Subcutaneous adipose tissue (tissue), 4 donors: Measurements from ENCODE around the gene SYT8. TPM values are rescaled to one million over a fixed set of nuclear protein-coding genes. Genes with fewer than 3 reads are reported as not detected.

Experiments
- total RNA-seq, 4 donors: library from RNA; depleted of rRNA; stranded (reverse); fragments of >200 nt; gene quantifications; one replicate each; pipeline ENCODE4 v1.1.0, GENCODE V29; 2016
- TF ChIP-seq, protein P1 (sequence below): fragments of 450-650 bp; IDR thresholded peaks from one replicate; pipeline ENCODE4 v1.5.1; 2016; ENCODE audit warnings: low read depth, mild to moderate bottlenecking, control low read depth, antibody characterized with exemption, moderate library complexity

Gene SYT8
- total RNA-seq, 4 donors from 2014 or later, result not detected

DNA sequence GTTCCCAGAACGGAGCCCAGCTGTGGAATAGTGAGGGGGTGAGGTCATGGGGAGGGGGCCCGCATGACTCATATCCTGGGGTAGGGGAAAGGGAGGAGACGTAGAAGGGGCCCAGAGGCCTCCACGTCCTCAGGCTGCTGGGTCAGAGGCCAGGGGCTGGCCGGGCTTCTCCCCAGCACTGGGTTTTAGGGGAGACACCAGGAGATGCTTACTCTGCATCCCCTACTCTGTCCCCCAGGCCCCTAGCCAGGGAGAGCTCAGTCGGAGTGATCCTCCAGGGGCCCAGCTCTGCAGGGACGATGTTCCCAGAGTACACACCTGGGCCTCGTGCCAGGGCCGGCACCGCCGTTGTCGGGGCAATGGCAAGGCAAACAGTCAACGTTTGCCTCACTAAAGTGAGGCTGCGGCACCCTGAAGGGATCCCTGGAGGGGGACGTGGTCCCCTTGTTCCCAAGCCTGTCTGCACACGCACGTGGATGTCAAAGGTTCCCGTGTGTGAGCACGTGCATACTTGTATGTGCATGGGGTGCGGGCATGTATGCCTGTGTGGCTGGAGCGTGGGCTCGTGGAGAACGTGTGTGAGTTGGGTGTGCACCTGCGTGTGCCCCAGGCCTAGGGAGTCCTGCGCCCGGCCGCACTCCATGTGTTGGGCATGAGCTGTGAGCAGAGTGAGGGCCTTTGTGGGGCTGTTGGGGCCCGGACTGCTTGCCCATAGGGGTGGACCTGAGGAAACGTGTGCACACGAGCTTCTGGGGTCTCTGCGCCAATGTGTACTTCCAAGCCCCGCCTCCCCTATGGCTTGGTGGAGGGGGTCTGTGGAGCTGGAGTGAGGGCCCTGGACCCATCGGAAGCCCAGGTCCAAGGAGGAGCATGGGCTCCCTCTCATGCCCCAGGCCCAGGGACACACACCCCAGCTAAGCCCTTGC lies 42.7 kb downstream of the SYT8 start:
- TF ChIP-seq, protein P1, sequence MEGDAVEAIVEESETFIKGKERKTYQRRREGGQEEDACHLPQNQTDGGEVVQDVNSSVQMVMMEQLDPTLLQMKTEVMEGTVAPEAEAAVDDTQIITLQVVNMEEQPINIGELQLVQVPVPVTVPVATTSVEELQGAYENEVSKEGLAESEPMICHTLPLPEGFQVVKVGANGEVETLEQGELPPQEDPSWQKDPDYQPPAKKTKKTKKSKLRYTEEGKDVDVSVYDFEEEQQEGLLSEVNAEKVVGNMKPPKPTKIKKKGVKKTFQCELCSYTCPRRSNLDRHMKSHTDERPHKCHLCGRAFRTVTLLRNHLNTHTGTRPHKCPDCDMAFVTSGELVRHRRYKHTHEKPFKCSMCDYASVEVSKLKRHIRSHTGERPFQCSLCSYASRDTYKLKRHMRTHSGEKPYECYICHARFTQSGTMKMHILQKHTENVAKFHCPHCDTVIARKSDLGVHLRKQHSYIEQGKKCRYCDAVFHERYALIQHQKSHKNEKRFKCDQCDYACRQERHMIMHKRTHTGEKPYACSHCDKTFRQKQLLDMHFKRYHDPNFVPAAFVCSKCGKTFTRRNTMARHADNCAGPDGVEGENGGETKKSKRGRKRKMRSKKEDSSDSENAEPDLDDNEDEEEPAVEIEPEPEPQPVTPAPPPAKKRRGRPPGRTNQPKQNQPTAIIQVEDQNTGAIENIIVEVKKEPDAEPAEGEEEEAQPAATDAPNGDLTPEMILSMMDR, result no peak

DNA sequence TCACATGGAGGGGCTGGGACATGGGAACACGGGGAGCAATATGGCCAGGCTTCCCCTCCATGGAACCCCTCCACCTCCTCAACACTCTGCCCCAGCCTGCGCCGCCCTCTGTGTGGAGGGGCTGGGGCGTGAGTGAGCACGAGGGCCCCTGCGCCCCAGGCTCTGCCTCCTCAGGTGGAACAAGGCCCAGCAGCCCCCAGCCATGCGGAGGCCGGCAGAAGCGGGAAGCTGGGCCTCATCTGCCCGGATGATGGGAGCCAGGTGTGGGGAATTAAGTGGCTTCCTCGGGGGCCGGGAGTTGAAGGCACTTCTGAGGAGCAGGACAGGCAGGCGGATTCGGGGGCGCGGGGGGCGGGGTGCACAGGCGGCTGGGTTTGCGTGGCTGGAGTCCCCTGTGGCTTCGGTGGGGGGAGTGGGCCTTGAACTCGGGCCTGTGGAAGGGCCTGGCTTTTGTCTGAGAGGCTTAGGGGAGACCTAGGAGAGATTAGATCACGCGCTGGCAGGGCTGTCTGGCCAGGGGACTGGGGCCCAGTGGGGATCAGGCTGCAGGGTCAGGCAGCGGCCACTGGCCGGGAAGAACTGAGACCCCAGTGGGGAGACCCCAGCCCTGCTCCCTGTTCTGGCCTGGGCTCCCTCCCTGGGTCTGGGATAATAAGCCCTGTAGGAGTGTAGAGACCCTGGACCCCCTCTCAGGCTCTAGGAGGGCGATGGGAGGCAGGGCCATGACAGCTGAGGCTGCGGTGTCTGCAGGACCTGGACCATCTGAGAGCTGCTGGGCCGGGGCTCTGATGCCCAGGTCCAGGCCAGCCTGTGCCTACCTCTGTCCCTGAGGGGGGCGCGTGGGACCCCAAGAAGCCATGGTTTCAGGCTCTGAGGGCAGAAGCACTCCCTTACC lies 43.6 kb downstream of the SYT8 start:
- TF ChIP-seq, protein P1, result no peak

DNA sequence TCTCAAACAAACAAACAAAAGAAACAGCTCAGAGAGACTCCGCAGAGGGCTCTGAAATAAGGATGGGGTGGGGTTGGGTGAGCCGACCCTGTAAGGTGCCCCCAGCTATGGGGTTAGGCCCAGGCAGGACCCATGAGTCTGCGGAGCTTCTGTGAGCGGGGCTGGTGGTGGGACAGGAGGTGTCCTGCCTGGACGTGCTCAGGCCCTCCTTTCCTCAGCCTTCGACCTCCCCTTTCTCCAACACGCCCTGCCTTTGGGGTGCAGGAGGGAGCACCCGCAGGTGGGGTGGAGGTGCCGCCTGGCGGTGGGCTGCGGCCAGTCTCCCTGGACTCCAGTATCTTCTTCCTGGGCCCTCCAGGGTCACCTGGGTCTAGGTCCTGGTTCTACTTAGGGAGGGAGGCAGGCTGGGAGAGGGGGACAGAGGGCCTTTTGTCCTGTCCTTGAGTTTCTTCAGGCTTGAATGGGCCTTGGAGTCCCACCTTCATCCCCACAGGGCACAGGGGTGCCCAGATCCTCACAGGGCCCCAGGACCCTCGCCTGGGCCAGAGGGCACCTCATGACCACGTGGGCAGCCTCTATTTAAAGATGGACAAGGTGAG lies 44.7 kb downstream of the SYT8 start:
- TF ChIP-seq, protein P1, result no peak

DNA sequence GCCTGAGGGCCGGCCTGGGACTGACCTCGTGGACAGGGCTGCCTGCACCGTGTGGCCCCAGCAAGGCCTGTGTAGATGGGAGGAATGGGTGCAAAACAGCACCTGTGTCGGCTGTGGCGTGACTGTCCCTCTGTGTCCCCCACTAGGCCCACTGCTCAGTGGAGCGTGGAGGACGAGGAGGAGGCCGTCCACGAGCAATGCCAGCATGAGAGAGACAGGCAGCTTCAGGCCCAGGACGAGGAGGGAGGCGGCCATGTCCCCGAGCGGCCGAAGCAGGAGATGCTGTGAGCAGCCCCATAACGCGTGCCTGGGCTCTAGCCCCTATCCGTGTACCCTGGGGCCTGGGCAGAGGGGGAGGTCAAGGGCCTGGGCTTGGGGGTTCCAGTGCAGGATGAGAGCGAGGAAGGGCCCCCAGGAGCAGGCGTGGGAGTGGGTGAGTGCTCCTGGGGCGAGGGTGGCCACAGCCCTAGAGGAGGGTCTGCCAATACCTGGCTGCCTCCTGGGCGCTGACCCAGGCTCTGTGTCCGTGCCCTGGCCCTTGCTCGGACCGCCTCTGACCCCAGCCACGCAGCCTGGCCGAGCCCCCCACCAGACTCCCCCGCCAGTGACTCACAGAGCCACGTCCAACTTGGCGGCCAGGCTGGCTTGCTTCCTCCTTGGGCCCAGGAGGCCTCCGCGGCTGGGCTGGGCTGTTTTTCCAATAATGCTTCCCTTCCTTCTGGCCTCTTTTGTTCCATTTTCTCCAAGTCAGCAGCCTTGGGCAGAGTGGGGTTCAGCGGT lies 45.3 kb downstream of the SYT8 start:
- TF ChIP-seq, protein P1, result no peak

DNA sequence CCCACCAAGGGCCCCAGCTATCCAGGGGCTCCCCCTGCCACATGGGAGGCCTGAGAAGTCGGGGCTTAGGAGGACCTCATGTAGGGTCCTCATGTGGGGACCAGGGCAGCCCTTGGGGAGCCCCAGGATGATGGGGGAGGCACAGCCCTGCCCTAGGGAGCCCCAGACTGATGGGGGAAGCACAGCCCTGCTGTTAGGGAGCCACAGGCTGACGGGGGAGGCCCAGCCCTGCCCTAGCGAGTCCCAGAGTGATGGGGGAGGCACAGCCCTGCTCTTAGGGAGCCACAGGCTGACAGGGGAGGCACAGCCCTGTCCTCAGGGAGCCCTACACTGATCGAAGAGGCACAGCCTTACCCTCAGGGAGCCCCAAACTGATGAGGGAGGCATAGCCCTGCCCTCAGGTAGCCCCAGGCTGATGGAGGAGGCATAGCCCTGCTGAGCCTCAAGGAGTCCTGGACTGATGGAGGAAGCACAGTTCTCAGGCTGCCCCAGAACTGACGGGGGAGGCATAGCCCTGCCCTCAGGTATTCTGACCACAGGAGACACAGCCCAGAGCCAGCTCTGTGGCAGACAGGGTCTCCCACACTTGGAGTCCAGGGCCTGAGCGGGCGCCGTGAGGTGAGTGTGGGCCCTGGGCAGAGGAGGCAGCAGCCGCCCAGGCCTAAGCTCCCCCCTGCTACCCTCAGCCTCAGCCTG lies 46.1 kb downstream of the SYT8 start:
- TF ChIP-seq, protein P1, result no peak

DNA sequence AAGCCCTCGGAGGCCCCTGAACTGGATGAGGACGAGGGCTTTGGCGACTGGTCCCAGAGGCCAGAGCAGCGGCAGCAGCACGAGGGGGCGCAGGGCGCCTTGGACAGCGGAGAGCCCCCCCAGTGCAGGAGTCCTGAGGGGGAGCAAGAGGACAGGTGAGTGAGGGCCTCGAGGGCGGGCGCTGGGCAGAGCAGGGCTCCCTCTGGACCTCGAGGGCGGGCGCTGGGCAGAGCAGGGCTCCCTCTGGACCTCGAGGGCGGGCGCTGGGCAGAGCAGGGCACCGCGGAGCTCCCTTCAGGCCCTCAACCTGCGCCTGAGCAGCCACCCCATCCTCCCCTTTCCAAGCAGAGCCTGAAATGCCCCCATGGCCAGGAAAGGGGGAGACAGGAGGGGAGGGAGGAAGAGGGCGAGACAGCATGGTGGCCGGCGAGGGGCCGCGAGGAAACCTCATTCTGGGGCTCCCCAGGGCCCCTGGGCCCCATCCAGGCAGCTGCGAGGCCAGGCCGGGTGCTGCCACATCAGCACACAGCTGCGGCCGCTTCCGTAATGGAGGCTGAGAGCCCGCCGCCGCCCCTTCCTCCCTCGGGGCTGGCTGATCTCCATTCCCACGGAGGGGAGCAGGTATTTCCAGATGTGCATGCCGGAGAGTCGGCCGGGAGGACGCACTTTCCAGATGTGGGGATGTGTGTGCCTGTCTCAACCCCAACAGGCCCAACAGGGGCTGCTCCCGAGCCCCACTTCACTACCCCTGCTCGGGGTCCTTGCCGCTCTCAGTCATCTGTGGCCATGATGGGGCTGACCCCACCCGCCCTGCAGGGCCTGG lies 46.9 kb downstream of the SYT8 start:
- TF ChIP-seq, protein P1, result no peak
